ENCODE results near the gene C5orf52. TPM values are rescaled to one million over a fixed set of nuclear protein-coding genes. Genes with fewer than 3 reads are reported as not detected.

Gene C5orf52
- total RNA-seq = not detected in 2 replicates

DNA sequence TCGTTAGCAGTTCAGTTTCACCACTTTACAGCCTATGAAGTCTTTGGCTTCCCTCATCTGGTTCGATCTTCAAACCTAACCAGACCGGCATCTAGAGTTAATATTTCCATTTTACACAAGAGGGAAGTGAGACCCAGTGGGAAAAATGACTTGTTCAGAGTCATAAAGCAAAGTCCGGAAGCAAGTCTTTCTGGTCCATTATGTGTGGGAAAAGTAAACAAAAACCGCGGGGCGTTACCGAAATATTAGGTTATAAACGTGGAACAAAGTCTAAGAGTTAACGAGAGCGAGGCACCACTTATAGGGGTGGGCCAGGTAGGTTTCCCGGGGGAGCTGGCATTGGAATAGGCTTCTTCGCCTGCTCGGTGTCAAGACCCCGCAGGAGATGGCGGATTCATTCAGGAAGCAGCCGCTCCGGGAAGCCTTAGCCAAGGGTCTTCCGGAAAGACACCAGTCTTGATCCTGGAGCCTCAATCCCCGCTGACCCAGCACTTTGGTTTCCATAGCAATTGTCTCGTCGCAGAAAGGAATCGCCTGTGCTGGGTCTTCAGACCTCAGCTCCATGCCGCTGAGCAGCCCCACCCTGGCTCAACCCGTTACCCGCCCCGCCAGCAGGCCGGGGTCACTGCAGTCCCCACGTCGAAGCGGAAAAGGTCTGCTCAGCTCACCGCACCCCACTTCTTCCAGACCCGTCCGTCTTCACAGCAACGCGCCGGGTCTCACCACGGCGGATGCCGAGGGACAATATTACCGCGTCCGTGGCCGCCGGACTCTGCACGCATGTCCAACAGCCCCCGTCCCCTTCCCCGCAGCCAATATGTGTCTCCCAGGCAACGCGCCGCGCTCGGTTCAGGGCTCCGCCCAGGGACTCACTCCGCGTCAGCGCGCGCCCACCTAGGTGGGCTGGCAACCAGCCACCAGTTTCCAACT, at the start of gene C5orf52:
C5orf52 (plus strand) TSS at position 872 of the 930 bp plus-strand sequence. CDS start 82 bp downstream, outside the sequence.
- no peak for DNase-seq (ENCODE audit: low read depth)
- TF ChIP-seq, protein P1, sequence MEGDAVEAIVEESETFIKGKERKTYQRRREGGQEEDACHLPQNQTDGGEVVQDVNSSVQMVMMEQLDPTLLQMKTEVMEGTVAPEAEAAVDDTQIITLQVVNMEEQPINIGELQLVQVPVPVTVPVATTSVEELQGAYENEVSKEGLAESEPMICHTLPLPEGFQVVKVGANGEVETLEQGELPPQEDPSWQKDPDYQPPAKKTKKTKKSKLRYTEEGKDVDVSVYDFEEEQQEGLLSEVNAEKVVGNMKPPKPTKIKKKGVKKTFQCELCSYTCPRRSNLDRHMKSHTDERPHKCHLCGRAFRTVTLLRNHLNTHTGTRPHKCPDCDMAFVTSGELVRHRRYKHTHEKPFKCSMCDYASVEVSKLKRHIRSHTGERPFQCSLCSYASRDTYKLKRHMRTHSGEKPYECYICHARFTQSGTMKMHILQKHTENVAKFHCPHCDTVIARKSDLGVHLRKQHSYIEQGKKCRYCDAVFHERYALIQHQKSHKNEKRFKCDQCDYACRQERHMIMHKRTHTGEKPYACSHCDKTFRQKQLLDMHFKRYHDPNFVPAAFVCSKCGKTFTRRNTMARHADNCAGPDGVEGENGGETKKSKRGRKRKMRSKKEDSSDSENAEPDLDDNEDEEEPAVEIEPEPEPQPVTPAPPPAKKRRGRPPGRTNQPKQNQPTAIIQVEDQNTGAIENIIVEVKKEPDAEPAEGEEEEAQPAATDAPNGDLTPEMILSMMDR (IDR thresholded peaks at IDR 0.05; ENCODE audit: insufficient read depth, low read length, poor library complexity, severe bottlenecking) = no peak
- H3K4me3 ChIP-seq (ENCODE audit: low read depth, low read length) = peak within 1 kb of the TSS; percentile 79
- H3K36me3 ChIP-seq (ENCODE audit: control insufficient read depth, insufficient read depth, low read length) = no peaks in the 10 kb centered on the region
- peaks cover 2% of the 10 kb centered on the region for H3K27me3 ChIP-seq (ENCODE audit: control insufficient read depth, insufficient read depth, low read length)

DNA sequence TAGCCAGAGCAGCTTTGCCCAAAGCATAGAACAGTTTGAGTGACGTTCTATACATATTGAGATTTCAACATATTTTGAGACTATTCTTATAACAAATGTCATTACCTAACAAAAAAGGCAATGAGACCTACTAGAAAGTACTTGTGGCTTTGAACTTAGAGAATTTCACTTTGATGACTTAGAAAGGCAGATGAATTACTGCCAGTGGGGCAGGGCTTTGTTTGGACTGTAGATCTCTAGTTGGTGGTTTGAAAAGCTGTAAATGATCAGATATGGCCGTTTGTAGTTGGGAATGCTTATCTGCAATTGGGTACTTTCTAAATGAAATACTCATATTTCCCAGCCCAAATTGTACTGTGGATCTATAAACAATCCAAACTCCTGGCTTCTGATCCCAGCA, 47.2 kb upstream of the C5orf52 start:
- Histone ChIP-seq H3K4me3 (ENCODE audit: low read depth, low read length) (no peak overlapping the region), H3K27me3 (ENCODE audit: control insufficient read depth, insufficient read depth, low read length) (no peaks in the 10 kb centered on the region), H3K36me3 (ENCODE audit: control insufficient read depth, insufficient read depth, low read length) (no peaks in the 10 kb centered on the region)
- DNase-seq (ENCODE audit: low read depth) = no peak
- TF ChIP-seq, protein P1 (IDR thresholded peaks at IDR 0.05; ENCODE audit: insufficient read depth, low read length, poor library complexity, severe bottlenecking) = no peak

DNA sequence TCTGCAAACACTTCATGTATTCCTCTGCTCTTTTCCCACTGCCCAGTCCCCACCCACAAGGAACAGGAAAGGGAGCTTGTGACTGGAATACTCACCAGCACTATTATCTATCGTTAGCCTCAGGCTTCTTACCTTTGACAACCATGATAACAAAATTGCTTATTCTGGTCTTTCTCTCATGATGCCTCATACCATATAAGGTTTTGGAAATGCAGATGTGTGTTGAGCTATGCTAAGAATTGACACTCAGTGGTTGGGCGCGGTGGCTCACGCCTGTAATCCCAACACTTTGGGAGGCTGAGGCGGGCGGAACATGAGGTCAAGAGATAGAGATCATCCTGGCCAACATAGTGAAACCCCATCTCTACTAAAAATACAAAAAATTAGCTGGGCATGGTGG, 44.5 kb upstream of the C5orf52 start:
- TF ChIP-seq, protein P1 (IDR thresholded peaks at IDR 0.05; ENCODE audit: insufficient read depth, low read length, poor library complexity, severe bottlenecking) = no peak
- H3K36me3 ChIP-seq (ENCODE audit: control insufficient read depth, insufficient read depth, low read length) = no peaks in the 10 kb centered on the region
- no peak overlapping the region for H3K4me3 ChIP-seq (ENCODE audit: low read depth, low read length)
- no peaks in the 10 kb centered on the region for H3K27me3 ChIP-seq (ENCODE audit: control insufficient read depth, insufficient read depth, low read length)
- no peak for DNase-seq (ENCODE audit: low read depth)

DNA sequence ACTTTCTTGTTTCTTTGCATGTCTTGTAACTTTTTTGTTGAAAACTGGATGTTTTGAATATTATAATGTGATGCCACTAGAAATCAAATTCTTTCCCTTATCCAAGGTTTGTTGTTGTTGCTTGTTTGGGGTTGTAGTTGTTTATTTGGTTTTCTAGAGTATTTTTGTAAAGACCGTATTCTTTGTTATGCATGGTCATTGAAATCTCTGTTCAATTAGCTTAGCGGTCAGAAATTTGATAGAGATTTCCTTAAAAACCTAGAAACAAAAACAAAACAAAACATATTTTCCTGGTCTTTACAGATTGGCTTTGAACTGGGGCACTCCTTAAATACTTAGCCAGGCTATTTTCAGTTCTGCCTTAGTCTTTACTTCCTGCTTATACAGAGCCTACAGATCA, 41.0 kb upstream of the C5orf52 start:
- DNase-seq (ENCODE audit: low read depth) = no peak
- TF ChIP-seq, protein P1 (IDR thresholded peaks at IDR 0.05; ENCODE audit: insufficient read depth, low read length, poor library complexity, severe bottlenecking) = no peak
- no peaks in the 10 kb centered on the region for H3K36me3 ChIP-seq (ENCODE audit: control insufficient read depth, insufficient read depth, low read length)
- no peak overlapping the region for H3K4me3 ChIP-seq (ENCODE audit: low read depth, low read length)
- no peaks in the 10 kb centered on the region for H3K27me3 ChIP-seq (ENCODE audit: control insufficient read depth, insufficient read depth, low read length)

DNA sequence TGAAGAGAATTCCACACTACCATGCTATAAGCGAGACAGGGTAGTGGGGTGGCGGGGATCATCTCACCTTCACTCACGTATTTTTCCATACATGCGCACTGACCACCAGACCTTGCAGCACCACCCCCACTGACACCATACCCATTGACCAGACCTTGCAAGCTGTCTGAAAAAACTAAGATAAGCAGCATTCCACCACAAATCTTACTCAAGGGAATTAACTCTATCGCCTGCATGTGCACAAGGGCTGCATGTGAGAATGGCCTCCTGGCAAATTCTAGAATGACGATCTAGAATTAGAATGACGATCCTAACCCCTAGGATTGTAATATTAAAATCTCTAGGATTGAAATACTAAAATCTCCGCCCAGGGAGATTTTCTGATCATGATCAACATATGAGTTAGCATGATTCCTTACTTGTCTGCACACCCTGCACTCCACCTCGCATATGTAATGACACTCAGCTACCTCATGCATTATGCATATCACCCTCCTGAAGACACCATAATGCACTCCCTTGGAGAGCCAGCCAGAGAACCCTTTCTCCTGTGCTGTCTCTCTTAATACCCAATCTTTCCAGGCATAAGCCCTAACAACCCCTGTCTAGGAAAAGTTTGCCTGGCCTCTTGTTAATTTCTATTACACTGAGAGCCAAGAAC, 30.8 kb upstream of the C5orf52 start:
- Histone ChIP-seq H3K36me3 (ENCODE audit: control insufficient read depth, insufficient read depth, low read length) (no peaks in the 10 kb centered on the region), H3K27me3 (ENCODE audit: control insufficient read depth, insufficient read depth, low read length) (no peaks in the 10 kb centered on the region), H3K4me3 (ENCODE audit: low read depth, low read length) (no peak overlapping the region)
- TF ChIP-seq, protein P1 (IDR thresholded peaks at IDR 0.05; ENCODE audit: insufficient read depth, low read length, poor library complexity, severe bottlenecking) = no peak
- DNase-seq (ENCODE audit: low read depth) = no peak

Measured in kidney epithelial cell (primary cell).